NCI-H1048 (cell line): ENCODE measurements around the gene KIF1A.
"Not testable (repeated sequence)": the region's sequence is repeated elsewhere in the genome, so short reads cannot be mapped to it uniquely, and the experiment has no call there.

Experiments
- DNase-seq: peaks from one replicate; lab custom pipeline; 2025; lab: John Stamatoyannopoulos, UW

Gene KIF1A

GRCh38 chr2:240846873-240847595, 27.0 kb upstream of the KIF1A start:
- DNase-seq = no peak

DNA sequence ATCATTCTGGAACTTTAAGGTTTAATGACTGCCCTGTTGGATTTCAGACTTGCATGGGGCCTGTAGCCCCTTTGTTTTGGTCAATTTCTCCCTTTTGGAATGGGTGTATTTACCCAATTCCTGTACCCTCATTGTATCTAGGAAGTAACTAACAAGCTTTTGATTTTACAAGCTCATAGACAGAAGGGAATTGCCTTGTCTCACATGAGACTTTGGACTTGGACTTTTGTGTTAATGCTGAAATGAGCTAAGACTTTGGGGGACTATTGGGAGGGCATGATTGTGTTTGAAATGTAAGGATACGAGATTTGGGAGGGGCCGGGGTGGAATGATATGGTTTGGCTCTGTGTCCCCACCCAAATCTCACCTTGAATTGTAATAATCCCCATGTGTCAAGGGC, 26.3 kb upstream of the KIF1A start:
- DNase-seq = not testable (repeated sequence)

GRCh38 chr2:240840435-240841060, 20.5 kb upstream of the KIF1A start:
- DNase-seq = no peak

DNA sequence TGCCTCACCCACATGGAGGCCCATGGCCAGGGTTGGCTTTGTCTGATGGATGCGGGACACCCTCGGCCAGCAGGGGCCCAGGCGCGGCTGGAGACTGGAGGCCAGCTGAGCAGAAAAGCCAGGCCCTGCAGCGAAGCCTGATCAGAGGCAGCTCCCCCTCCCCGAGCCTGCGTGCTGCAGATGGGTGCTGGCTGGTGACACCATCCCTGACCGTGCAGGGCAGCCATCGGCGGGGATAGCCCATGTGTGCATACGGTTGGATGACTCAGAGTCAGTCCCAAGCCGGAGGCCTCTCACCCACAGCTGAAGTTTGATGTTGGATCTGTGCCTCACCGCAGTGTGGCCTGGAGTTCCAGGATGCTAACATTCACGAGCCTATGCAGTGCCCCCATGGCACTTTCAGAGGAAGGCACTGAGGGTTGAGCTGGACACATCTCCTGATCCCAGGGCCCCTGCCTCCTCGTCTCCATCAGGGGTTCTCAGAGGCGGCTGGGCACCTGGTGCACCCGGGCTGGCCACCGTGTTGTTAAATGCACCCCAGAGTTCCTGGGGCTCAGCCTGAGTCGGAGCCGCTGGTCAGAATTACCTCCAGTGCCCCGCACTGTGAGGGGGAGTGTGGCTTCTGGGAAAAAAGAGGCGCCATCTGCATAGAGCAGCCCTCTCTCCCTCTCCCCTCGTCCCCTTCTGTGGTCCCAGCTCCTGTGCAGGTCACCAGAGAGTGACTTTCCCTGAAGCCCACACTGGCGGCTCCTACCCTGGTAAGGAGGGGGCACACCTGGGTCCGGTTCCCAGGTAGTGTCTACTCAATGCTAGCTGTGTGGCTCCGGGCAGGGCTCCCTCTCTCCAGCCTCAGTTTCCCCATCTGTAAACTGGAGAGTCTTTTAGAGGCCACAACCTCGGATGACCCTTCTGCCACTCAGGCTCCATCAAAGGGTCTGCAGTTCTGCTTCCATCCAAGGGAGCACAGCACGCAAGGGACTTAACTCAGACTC, 19.4 kb upstream of the KIF1A start:
- no peak for DNase-seq

DNA sequence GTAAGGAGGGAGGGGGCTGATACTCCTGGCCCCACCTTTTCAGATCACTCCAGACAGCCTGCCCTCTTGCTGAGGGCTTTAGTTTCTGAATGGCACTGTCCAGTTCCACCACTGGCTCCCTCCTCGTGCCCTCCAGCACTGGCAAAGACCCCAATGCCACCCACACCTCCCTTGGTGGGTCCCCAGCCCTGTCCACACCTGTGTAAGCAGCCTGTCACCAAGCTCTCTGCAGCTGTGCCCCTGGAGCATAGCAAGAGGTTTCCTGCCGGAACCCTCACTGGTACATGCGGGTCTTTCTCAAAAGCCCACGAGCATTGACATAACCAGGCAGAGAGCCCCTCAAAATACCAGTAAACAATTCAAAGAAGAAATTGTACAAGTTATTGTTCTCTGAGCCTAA, 17.6 kb upstream of the KIF1A start:
- DNase-seq = no peak

DNA sequence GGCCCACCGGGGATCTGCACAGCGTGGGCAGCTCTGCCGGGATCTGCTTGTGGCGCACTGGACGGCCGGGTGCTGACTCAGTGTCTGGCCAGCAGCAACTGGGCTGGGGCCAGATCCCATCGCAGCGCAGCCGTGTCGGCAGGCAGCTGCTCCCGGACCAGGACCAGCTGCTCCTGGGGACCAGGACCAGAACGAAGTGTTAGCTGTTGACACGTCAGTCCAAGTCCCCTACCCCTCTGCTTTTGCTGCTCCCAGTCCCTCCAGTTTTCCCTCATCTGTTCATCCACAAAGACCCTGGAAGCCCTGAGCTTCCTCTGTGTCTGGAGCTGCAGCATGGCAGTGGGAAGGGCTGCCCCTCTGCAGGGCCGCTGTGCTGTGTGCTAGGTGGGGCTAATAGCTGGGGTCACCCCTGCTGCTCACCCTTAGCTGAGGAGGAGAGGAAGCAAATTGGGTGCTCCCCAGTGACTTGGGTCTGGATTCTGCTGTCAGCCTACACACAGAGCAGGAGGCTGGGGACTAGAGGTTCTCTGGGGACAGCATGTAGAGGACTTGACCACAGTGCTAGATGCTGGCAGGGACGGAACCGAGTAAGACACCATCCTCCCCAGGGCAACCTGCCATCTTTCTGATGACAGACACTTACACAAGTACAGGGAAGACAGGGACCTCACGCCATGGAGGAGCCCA, 16.9 kb upstream of the KIF1A start:
- DNase-seq = no peak

DNA sequence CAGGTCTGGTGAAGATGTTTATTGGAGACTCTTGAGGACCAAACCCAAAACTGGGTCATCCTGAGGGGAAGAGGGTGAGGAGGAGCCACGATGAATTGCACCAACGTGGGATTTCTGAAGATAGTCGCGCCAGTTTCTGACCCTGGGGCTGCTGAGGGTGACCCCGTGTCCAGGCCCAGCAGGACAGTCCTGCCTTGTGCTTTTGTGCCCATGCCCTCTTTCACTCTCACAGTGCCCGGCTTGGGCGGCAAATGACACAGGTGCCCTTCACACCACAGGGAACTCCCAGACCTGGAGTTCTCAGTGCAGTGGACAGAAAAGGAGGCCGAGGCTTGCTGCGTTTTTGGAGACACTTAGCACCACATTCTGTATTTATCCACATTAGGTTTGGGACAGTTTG, 15.5 kb upstream of the KIF1A start:
- DNase-seq = no peak

DNA sequence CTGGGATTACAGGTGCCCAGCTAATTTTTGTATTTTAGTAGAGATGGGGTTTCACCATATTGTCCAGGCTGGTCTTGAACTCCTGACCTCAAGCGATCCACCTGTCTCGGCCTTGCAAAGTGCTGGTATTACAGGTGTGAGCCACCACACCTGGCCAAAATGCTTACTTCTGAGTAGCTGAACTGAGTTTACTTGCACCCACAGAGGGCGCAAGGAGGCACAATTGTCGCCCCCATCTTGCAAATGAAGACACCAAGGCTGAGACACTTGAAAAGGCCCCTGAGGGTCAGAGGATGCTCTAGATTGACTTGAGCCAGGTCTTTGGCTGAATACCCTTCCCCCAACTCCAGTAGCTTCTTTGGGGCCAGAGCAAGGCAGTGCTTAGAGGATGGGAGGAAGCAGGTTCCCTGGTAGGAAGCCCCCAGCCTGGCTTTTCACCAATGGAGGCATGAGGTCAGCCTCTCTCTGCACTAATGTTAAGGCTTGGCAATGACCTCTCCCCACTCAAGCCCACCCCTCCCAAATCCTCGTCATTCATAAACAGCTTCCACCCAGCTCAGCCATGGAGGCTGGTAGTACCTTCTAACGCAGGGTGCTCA, 14.5 kb upstream of the KIF1A start:
- DNase-seq = no peak

- no peak for DNase-seq
Observed at GRCh38 chr2:240833724-240834285, 13.8 kb upstream of the KIF1A start.

GRCh38 chr2:240832921-240833494, 13.0 kb upstream of the KIF1A start:
- DNase-seq = no peak

DNA sequence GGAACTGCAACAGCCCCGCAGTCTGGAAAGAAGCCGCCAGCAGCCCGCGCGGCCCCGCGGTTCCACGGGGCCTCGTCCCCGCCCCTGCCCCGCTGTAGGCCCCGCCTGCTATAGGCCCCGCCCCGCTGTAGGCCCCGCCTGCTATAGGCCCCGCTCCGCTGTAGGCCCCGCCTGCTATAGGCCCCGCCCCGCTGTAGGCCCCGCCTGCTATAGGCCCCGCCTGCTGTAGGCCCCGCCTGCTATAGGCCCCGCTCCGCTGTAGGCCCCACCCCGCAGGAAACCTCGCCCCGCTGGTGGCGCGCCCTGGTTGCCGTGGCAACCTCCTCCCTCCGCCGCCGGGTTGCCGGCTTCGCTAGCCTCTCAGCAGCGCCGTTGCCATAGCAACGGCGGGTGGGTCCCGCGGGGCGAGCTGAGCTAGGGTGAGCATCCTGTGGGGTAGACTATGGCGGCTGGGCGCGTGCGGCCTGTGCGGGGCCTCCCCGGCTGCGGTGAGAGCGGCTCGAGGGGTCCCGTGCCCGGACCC, 12.2 kb upstream of the KIF1A start:
- peak; percentile 91 for DNase-seq

GRCh38 chr2:240831594-240832204, 11.7 kb upstream of the KIF1A start:
- no peak for DNase-seq

DNA sequence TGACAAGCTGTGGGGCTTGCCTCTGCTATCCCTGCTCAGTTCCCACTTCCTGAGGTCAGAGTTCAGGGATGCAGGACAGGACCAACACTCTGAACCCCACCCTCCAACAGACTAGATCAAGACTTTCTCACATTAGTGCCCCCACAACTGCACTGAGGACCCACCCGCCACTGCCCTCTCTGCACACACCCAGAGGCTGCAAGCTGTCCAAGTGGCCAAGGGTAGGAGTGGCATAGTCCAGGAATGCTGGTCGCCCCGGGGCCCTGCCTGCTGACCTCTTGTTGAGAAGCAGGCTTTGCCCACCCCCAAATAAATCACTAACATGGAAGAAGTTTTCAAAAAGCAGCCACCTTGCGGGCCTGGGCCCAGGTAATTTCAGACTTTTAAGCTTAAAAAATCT, 5.5 kb upstream of the KIF1A start:
- DNase-seq = no peak

DNA sequence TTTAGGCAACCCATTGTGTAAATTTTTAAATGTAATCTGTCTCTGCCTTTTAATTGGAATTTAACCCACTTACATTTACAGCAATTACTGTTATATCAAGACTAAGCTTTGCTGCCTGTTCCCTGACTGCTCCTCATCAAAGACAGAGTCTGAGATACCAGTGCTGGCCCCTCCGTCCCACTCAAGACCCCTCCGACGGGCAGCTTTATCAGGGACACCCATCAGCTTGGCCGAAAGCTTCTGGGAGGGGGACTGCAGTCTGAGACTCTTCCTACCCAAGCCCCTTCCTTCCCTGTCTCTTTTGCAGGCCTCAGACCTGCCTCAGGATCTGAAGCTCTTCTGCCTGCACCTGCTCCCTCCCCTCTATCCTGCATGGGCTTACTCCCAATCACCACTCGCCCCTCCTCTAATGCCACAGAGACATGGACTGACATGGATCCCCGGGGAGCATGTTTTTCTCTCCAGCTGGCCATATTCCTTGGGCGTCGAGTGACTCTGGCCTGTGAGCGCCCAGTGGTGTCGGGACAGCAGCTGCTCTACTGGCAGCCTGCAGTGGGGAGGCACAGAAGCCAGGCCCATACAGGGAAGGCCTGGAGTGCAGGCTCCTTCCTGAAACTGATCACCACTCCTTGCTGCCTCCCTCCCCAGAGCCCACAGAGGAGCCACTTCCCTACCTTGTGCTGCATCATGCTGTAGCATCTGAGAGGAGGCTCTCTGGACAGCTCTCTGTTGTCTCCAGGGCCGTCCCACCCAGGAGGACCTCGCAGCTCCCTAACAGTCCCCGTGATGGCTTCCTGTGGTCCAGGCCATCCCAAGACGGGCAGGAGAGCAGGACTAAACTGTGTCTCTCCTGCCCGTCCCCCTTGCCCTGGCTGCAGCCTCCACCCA, 3.7 kb upstream of the KIF1A start:
- no peak for DNase-seq

DNA sequence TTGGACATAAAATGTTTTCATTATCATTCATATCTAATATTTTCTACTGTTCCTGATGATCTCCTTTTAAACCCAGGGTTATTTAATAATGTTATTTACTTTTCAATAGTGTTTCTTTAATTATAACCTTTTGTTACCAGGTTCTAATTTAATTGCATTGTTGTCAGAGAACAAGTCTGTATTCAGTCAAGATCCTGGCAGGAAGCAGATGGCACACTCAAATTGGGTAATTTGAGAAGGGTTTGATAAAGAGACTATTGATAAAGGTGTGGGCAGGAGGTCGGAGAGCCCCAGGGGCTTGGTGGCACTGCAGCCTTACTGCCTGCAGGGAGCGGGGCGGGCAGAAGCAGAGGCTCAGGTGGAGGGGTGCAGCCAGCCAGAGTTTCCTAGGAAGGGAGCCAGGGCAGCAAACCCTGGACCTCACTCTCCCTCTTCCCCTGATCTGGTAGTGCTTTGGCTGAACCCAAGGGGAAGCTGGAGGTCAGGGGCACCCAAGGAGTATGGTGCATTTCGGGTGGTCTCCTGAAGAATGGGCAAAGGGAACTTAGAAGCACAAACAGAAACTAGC, 2.3 kb upstream of the KIF1A start:
- no peak for DNase-seq

GRCh38 chr2:240821429-240821778, 1.4 kb upstream of the KIF1A start:
- DNase-seq = no peak

GRCh38 chr2:240820607-240821428, 799 bp upstream of the KIF1A start:
- no peak for DNase-seq
